ENCODE data around the gene IL4R. TPM values are rescaled to one million over a fixed set of nuclear protein-coding genes. Genes with fewer than 3 reads are reported as not detected.

Gene IL4R
- total and polyA plus RNA-seq, 2 of the 8 experiments (the other 6 are each of a cell fraction or from before 2014, with no cell fraction given): 29.1 to 29.4 TPM

DNA sequence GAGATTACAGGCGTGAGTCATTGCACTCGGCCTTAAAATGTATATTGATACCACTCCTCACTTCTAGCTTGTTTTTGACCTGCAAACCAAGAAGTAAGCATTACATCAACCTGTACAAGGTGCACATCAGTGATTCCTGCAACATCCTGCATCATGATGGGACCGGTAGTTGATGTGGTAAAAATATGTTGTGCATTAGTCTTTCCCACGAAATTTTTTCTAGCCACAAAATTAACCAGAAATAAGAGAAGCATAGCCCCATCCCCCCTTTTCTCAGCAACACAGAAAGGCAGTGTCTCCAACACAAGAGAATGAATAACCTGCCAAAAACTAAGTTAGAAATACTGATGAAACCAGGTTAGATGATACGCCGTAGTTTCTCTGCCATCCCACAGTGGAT is 24.1 kb upstream of the IL4R start:
- CTCF ChIA-PET (ENCODE audit: partially characterized antibody): interaction anchor here (1.3 kb wide), 1 partner anchor 9 kb away, joined by 4 read pairs; no protein-coding TSS in a partner anchor
- Histone ChIP-seq H4K91ac (replicated peaks; ENCODE audit: insufficient read length, low read length) (no peak overlapping the region), H3K4me1 (replicated peaks in 1 of 4; ENCODE audit: control insufficient read depth in 3 of 4, insufficient read depth in 4 of 4, low read length in 3 of 4) (no peaks in the 10 kb centered on the region), H3K14ac (ENCODE audit: insufficient read length) (no peak overlapping the region), H3K18ac (ENCODE audit: extremely low read depth, low read length) (no peak overlapping the region), H3K23me2 (ENCODE audit: low read depth, low read length) (no peaks in the 10 kb centered on the region), H3K4me2 (ENCODE audit: insufficient read depth in 1 of 2, low read depth in 2 of 2, low read length in 2 of 2) (no peak overlapping the region), H2BK5ac (ENCODE audit: low read depth, low read length) (no peak overlapping the region), H4K8ac (ENCODE audit: extremely low read depth, insufficient read depth, low read length) (no peak overlapping the region), H4K20me1 (replicated peaks in 1 of 2; ENCODE audit: control insufficient read depth in 1 of 2, insufficient read depth in 2 of 2, low read length in 2 of 2) (no peaks in the 10 kb centered on the region), H2BK20ac (ENCODE audit: low read length) (no peak overlapping the region), H2BK120ac (replicated peaks; ENCODE audit: low read depth, low read length) (no peak overlapping the region), H3K9ac (replicated peaks in 1 of 4; ENCODE audit: extremely low read depth in 1 of 4, low read depth in 3 of 4, low read length in 3 of 4) (no peak overlapping the region), H2AFZ (ENCODE audit: low read length) (0 out of 2 replicates have a peak overlapping the region, but pooled peaks have one; percentile 67), H3K36me3 (ENCODE audit: control insufficient read depth in 2 of 4, insufficient read depth in 4 of 4, low read length in 3 of 4) (no peaks in the 10 kb centered on the region), H2BK15ac (ENCODE audit: low read length) (no peak overlapping the region), H3K79me1 (ENCODE audit: low read depth, low read length) (no peaks in the 10 kb centered on the region), H3K23ac (ENCODE audit: insufficient read length) (no peak overlapping the region), H2AK5ac (ENCODE audit: low read depth, low read length) (no peak overlapping the region), H3K79me2 (ENCODE audit: control insufficient read depth in 1 of 2, insufficient read depth in 2 of 2, low read length in 2 of 2) (no peaks in the 10 kb centered on the region), H3K9me3 (ENCODE audit: insufficient read depth in 2 of 2, low read depth in 1 of 2, low read length in 1 of 2) (no peaks in the 10 kb centered on the region), H3K27ac (ENCODE audit: low read depth, low read length) (no peak overlapping the region), H3K4me3 (ENCODE audit: extremely low read depth in 1 of 4, insufficient read depth in 2 of 4, low read depth in 3 of 4, low read length in 4 of 4) (no peak overlapping the region), H3K27me3 (replicated peaks in 1 of 4; ENCODE audit: control insufficient read depth in 3 of 4, extremely low read depth in 1 of 4, insufficient read depth in 3 of 4, low read length in 3 of 4) (no peaks in the 10 kb centered on the region), H2BK12ac (ENCODE audit: low read depth, low read length) (no peak overlapping the region), H3K4ac (replicated peaks; ENCODE audit: insufficient read length, low read depth, low read length) (no peak overlapping the region), H3K56ac (replicated peaks; ENCODE audit: insufficient read length, low read depth, low read length) (no peak overlapping the region), H4K5ac (ENCODE audit: insufficient read length, low read depth, low read length) (no peak overlapping the region)
- WGBS, 2 experiments (ENCODE audit: extremely low coverage in 1 of 2, insufficient coverage in 1 of 2, insufficient read length in 1 of 2, insufficient replicate concordance in 2 of 2, low coverage in 1 of 2, low lambda C conversion rate in 2 of 2, missing lambda C conversion rate in 1 of 2): 97% methylated on average over 6 of the region's 6 CpGs; no CpG with 5 or more reads in 1 of the 2 experiments
- POLR2A ChIA-PET (ENCODE audit: partially characterized antibody): no interaction called here
- no peak for DNase-seq (ENCODE audit: low read depth in 1 of 2, low spot score in 2 of 2)
- no peak for FAIRE-seq
- TF ChIP-seq JUN (IDR thresholded peaks at IDR 0.05; ENCODE audit: low read depth, low read length): no peak
- no peak for TF ChIP-seq NANOG (IDR thresholded peaks at IDR 0.05; ENCODE audit: insufficient read depth, low read depth, low read length, poor library complexity, severe bottlenecking)
- TF ChIP-seq, protein P1, sequence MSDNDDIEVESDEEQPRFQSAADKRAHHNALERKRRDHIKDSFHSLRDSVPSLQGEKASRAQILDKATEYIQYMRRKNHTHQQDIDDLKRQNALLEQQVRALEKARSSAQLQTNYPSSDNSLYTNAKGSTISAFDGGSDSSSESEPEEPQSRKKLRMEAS (IDR thresholded peaks at IDR 0.05): no peak

Data from H1 (cell line).